Endothelial cell of umbilical vein (primary cell): ENCODE results near the gene ZNF213. TPM values are rescaled to one million over a fixed set of nuclear protein-coding genes. Genes with fewer than 3 reads are reported as not detected.

Experiments
- BruUV-seq: library from RNA; stranded (reverse); fragments of 400-500 nt; replicated peaks from 2 replicates; lab custom pipeline; 2021; lab: Mats Ljungman, UMichigan
- CTCF ChIA-PET: fragments of 300-600, 350-600 bp; sonication (Branson Sonifier 250); formaldehyde crosslinking; loops from one replicate; lab custom pipeline; 2021; ENCODE audit warnings: antibody characterized with exemption, inconsistent platforms; lab: Charles Lee
- POLR2A ChIA-PET: fragments of 300-600, 350-600 bp; sonication (Branson Sonifier 250); formaldehyde crosslinking; loops from one replicate; lab custom pipeline; 2021; ENCODE audit warnings: antibody characterized with exemption, inconsistent platforms; lab: Charles Lee
- DNase-seq: peaks from one replicate; pipeline ENCODE4 v3.0.0-alpha.2; 2011; ENCODE audit warnings: low read depth, low spot score
- FAIRE-seq: peaks from 2 replicates; lab custom pipeline; 2011; peaks lifted over from hg19 to GRCh38; lab: Jason Lieb, UNC
- H2AFZ ChIP-seq: 2 replicates; pipeline ENCODE4 v1.6.0; 2012; ENCODE audit warnings: low read depth, low read length, control low read depth, inconsistent platforms
- H3K27ac ChIP-seq: 2 replicates; pipeline ENCODE4 v1.5.1; 2011; ENCODE audit warnings: low read depth, mild to moderate bottlenecking, control low read depth, low read length, moderate library complexity; ENCODE audit not compliant: insufficient read depth
- H3K27me3 ChIP-seq, 2 experiments: 2 replicates each; pipeline versions ENCODE4 v1.6.0 to v1.6.1; 2011; ENCODE audit warnings: low read length in 2 of 2, mixed read lengths in 1 of 2; ENCODE audit not compliant: control insufficient read depth in 2 of 2, insufficient read depth in 2 of 2
- H3K36me3 ChIP-seq, 2 experiments: 2 replicates in 1 of 2; 3 replicates in 1 of 2; pipeline ENCODE4 v1.5.1; 2011; ENCODE audit warnings: low read length in 2 of 2, mild to moderate bottlenecking in 1 of 2, moderate library complexity in 1 of 2; ENCODE audit not compliant: control insufficient read depth in 2 of 2, insufficient read depth in 2 of 2; ENCODE audit errors: extremely low read depth in 1 of 2
- H3K4me1 ChIP-seq: 3 replicates; pipeline ENCODE4 v1.5.1; 2011; ENCODE audit warnings: mild to moderate bottlenecking, low read length; ENCODE audit not compliant: control insufficient read depth, insufficient read depth; ENCODE audit errors: extremely low read depth
- H3K4me2 ChIP-seq: 2 replicates; pipeline ENCODE4 v1.6.1; 2011; ENCODE audit warnings: low read length, control low read depth, mixed read lengths; ENCODE audit not compliant: insufficient read depth
- H3K4me3 ChIP-seq, 3 experiments: fragments of 200-600 bp in 1 of 3; sonication (generic), shearing (Covaris generic) in 1 of 3; replicated peaks in 1 of 3; 2 replicates each; pipeline ENCODE4 v1.5.1; 2011 to 2016; ENCODE audit warnings: control low read depth in 3 of 3, low read length in 3 of 3, mild to moderate bottlenecking in 2 of 3, inconsistent platforms in 1 of 3, low read depth in 1 of 3, moderate library complexity in 1 of 3; ENCODE audit not compliant: insufficient read depth in 1 of 3
- H3K79me2 ChIP-seq: 2 replicates; pipeline ENCODE4 v1.6.0; 2012; ENCODE audit warnings: low read length, inconsistent platforms; ENCODE audit not compliant: control insufficient read depth, insufficient read depth
- H3K9ac ChIP-seq: replicated peaks from 2 replicates; pipeline ENCODE3; 2011; ENCODE audit warnings: low read length, control low read depth; ENCODE audit not compliant: insufficient read depth; ENCODE audit errors: extremely low read depth
- H3K9me1 ChIP-seq: replicated peaks from 3 replicates; pipeline ENCODE4 v1.6.0; 2011; ENCODE audit warnings: mild to moderate bottlenecking, low read length; ENCODE audit not compliant: control insufficient read depth, insufficient read depth; ENCODE audit errors: extremely low read depth
- H3K9me3 ChIP-seq: replicated peaks from 2 replicates; pipeline ENCODE4 v1.5.1; 2012; ENCODE audit warnings: low read length, inconsistent platforms; ENCODE audit not compliant: control insufficient read depth, insufficient read depth
- H4K20me1 ChIP-seq: replicated peaks from 2 replicates; pipeline ENCODE3; 2011; ENCODE audit warnings: mild to moderate bottlenecking, low read length; ENCODE audit not compliant: control insufficient read depth, insufficient read depth; ENCODE audit errors: extremely low read depth
- CTCF ChIP-seq, 2 donors: IDR thresholded peaks; 1 replicate in 1 of 2; 2 replicates in 1 of 2; pipeline ENCODE4 v1.5.1; 2011; ENCODE audit warnings: low read length in 2 of 2, mild to moderate bottlenecking in 2 of 2, moderate library complexity in 2 of 2, control low read depth in 1 of 2, inconsistent platforms in 1 of 2, low read depth in 1 of 2; ENCODE audit not compliant: insufficient read depth in 1 of 2; ENCODE audit errors: extremely low read depth in 1 of 2
- EZH2 ChIP-seq: IDR thresholded peaks from 2 replicates; pipeline ENCODE4 v1.6.1; 2012; ENCODE audit warnings: borderline replicate concordance, low read depth, mild to moderate bottlenecking, moderate library complexity, low read length, inconsistent platforms; ENCODE audit not compliant: severe bottlenecking
- FOS ChIP-seq: IDR thresholded peaks from 2 replicates; pipeline ENCODE4 v1.6.1; 2011; ENCODE audit warnings: mild to moderate bottlenecking, low read length, moderate library complexity, borderline replicate concordance; ENCODE audit not compliant: insufficient read depth
- GATA2 ChIP-seq: IDR thresholded peaks from 2 replicates; pipeline ENCODE4 v1.7.0; 2011; ENCODE audit warnings: low read depth, mild to moderate bottlenecking, moderate library complexity, mixed read lengths, low read length; ENCODE audit not compliant: insufficient read length, insufficient read depth
- JUN ChIP-seq: IDR thresholded peaks from 2 replicates; pipeline ENCODE4 v1.6.1; 2011; ENCODE audit warnings: borderline replicate concordance, low read depth; ENCODE audit not compliant: insufficient read length, insufficient read depth
- MAX ChIP-seq: IDR thresholded peaks from 2 replicates; pipeline ENCODE4 v1.6.1; 2011; ENCODE audit not compliant: insufficient read depth, insufficient read length
- MYC ChIP-seq: IDR thresholded peaks from one replicate; pipeline ENCODE4 v1.6.1; 2011; ENCODE audit warnings: mild to moderate bottlenecking, low read depth, low read length
- POLR2A ChIP-seq: IDR thresholded peaks from 2 replicates; pipeline ENCODE4 v1.6.1; 2012; ENCODE audit warnings: low read depth, mild to moderate bottlenecking, control low read depth, low read length
- POLR2AphosphoS5 ChIP-seq: IDR thresholded peaks from 2 replicates; pipeline ENCODE4 v1.6.1; 2012; ENCODE audit warnings: low read depth, mild to moderate bottlenecking, control low read depth, low read length, moderate library complexity; ENCODE audit not compliant: insufficient read depth
- dilution Hi-C: fragments of 300-500 bp; cut with MboI; formaldehyde crosslinking; loops from one replicate; pipeline ENCODE4 v1.15.0; 2019; ENCODE audit warnings: low sequenced_read_pairs; ENCODE audit not compliant: extremely low pct_ligation_motif_present
- intact Hi-C: fragments of 100-400 bp; cut with micrococcal nuclease; formaldehyde crosslinking; loops from one replicate; pipeline ENCODE4 v1.10.0; 2022
- polyA plus RNA-seq, 4 experiments: library from polyadenylated mRNA; depleted of rRNA in 3 of 4; stranded (reverse) in 3 of 4; unstranded in 1 of 4; fragments of >200 nt; gene quantifications; 2 replicates each; pipeline versions ENCODE4 v1.2.1 to v1.2.3, GENCODE V29; 2011 to 2012; ENCODE audit warnings: missing spikeins in 1 of 4
- total RNA-seq: library from RNA; stranded (reverse); gene quantifications from 2 replicates; pipeline ENCODE4 v1.2.3, GENCODE V29; 2021

The ZNF213 gene
- total and polyA plus RNA-seq, 2 donors (not counting 3 experiments of a cell fraction or from before 2014, with no cell fraction given), result 2.0 to 9.8 TPM

GRCh38 chr16:3118204-3118790 lies 16.5 kb upstream of the ZNF213 start:
- BruUV-seq, result no TSS peak
- ChIA-PET CTCF (interaction anchor here (1.3 to 4.9 kb wide), 6 partner anchors 11 to 87 kb away, joined by 4 to 26 read pairs (median 10); no protein-coding TSS in a partner anchor), POLR2A (no interaction called here)
- Histone ChIP-seq H2AFZ (no peak overlapping the region), H3K79me2 (peaks cover 5% of the 10 kb centered on the region), H3K9me1 (no peaks in the 10 kb centered on the region), H3K4me3 (no peak overlapping the region), H3K4me2 (no peak overlapping the region), H3K27ac (no peak overlapping the region), H3K9ac (no peak overlapping the region), H4K20me1 (no peaks in the 10 kb centered on the region), H3K4me1 (peaks cover 7% of the 10 kb centered on the region), H3K36me3 (peaks cover 4 to 28% of the 10 kb centered on the region in 2 experiments), H3K27me3 (no peaks in the 10 kb centered on the region), H3K9me3 (no peaks in the 10 kb centered on the region)
- TF ChIP-seq MAX, result no peak
- no peak for TF ChIP-seq CTCF (IDR thresholded peaks at IDR 0.05; ENCODE audit: extremely low read depth in 1 of 2, insufficient read depth in 1 of 2, low read depth in 1 of 2, low read length in 2 of 2)
- no peak for TF ChIP-seq FOS
- no peak for TF ChIP-seq JUN
- no peak for TF ChIP-seq EZH2
- no peak for TF ChIP-seq POLR2AphosphoS5
- no peak for TF ChIP-seq MYC
- no peak for TF ChIP-seq GATA2
- no peak for TF ChIP-seq POLR2A
- FAIRE-seq (no peak), DNase-seq (no peak)
- intact Hi-C loops, result no loop called here
- dilution Hi-C loops, result no loop called here
